Measurements from ENCODE around the gene C10orf67.

Gene C10orf67

DNA sequence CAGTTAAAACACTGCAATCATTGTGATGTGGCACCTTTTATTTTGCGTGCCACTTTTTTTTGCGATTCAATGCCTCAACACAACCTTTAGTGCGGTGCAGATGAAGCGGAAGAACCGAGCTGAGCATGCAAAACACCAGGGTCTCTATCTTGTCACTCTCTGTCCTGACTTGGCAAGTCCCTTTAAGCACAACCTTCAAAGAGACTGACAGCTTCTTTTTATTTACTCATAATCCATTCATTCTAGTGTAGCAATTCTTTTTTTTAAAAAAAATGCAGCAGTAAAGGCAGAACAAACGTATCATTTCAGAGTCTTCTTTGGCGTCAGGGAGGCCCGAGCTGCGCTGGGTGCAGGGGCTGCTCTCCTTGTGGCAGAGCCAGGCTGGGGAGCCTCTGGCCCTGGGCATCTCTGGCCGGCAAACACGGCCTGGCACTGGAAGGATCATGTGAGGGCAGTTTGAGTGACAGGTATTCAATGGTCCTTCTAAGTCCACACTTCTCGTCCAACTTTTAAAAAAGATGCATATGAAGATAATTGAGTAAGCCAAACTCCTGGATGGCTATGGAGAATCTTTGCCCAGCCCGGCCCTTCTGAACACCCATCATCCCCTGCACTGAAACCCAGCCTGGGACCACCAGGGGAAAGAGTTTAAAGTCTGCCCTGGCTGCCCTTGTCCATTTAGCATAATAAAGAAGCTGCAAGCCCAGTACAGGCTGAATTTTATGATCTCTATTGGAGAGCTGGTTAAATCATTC is 148.6 kb downstream of the C10orf67 start:
- no peak for DNase-seq (ENCODE audit: low spot score)

DNA sequence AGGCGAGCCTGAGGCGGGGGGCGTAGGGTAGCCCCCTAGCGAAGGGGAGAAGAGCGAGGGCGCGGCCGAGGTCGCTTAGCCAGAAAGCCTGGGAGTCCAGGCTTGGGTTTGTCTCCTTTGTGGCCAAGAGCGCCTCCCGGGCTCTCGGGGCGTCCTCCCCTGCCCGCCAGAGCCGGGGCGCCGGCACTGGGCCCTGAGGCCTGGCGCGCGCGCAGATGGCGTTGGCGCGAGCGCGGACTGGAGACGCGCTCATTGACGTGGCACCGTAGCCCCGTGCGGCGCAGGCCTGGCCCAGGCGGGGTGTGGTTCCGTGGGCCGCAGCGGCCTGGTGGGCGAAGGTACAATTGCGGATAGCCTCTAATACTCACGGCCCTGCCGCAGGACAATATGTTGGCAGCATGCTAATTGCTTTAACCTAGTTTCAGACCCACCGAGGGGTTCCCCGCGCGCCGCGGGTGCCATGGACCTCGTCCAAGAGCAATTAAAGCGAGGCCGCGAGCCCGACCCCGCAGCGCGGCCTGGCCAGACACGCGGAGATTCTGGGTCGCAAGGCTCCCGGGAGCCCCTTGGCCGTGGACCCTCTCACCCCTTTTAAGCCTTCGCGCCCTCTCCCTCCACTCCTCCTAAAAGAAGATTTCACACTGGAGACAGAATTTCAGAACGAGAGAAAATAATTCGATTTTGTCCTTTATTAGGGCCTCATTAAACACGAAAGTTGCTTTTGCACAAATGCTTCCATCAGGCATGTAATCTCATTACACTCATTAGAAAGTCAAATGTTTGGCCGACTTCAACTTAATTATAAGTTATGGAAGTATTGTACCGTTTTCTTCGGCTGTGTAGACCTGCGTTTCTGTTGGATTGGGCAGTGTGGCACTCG is 149.4 kb downstream of the C10orf67 start:
- DNase-seq (ENCODE audit: low spot score), result peak; percentile 50

DNA sequence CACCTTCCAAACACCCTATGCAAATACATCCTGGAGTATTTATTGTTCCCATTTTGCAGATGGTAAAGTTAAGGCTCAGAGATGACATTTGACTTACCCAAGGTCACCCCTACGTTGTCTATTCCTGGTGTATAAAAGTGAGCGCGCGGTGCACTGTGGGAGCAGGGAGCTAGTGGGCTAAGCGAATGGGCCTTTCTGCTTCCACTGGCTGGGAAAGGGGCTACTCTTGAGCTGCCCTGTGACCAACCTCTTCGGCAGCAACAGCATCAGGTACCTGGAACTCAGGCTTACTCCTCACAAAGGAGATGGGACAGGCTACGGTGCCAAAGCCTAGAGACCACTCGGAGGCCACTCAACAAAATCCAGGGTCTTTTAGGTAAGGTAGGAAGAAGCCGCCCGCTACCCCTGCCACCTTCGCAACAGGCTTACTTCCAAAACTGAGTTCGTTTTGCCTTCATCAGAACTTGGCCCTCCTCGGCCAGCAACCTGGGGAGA is 150.1 kb downstream of the C10orf67 start:
- DNase-seq (ENCODE audit: low spot score), result no peak

DNA sequence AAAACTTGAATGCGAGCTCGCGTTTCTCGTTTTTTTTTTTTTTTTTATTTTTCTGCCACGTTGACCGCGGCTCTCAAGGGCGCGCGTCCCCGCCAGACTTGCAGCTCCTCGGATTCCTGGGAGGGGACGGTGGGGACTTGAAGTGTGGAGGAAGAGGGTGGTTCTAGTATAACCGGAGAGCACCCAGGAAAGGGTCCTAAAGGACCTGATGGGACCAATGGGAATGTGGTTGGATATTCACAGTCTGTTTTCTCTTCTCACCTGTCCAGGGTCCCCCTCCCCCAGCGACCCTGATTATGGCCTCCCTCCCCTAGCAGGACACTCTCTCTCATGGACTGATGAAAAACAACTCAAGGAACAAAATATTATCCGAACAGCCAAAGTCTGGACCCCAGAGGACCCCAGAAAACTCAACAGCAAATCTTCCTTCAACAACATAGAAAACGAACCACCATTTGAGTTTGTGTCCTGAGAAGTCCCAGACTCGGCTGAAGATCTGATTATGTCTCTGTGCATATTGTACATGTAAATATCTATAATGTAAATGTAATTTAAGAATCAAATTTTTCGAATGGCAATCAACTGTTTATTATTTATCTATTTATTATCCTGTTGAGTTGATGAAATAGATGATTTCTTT is 151.0 kb downstream of the C10orf67 start:
- no peak for DNase-seq (ENCODE audit: low spot score)

DNA sequence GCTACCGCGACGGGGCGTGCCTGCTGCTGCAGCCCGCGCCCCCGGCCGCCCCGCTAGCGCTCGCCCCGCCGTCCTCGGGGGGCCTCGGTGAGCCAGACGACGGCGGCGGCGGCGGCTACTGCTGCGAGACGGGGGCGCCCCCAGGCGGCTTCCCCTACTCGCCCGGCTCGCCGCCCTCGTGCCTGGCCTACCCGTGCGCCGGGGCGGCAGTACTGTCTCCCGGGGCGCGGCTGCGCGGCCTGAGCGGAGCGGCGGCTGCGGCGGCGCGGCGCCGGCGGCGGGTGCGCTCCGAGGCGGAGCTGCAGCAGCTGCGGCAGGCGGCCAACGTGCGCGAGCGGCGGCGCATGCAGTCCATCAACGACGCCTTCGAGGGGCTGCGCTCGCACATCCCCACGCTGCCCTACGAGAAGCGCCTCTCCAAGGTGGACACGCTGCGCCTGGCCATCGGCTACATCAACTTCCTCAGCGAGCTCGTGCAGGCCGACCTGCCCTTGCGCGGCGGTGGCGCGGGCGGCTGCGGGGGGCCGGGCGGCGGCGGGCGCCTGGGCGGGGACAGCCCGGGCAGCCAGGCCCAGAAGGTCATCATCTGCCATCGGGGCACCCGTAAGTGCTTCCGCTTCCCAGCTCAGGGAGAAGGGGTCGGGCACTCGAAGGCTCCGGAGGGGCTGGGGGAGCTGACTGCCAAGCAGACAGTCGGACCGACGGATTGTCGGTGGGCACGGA is 151.7 kb downstream of the C10orf67 start:
- peak; percentile 69 for DNase-seq (ENCODE audit: low spot score)

DNA sequence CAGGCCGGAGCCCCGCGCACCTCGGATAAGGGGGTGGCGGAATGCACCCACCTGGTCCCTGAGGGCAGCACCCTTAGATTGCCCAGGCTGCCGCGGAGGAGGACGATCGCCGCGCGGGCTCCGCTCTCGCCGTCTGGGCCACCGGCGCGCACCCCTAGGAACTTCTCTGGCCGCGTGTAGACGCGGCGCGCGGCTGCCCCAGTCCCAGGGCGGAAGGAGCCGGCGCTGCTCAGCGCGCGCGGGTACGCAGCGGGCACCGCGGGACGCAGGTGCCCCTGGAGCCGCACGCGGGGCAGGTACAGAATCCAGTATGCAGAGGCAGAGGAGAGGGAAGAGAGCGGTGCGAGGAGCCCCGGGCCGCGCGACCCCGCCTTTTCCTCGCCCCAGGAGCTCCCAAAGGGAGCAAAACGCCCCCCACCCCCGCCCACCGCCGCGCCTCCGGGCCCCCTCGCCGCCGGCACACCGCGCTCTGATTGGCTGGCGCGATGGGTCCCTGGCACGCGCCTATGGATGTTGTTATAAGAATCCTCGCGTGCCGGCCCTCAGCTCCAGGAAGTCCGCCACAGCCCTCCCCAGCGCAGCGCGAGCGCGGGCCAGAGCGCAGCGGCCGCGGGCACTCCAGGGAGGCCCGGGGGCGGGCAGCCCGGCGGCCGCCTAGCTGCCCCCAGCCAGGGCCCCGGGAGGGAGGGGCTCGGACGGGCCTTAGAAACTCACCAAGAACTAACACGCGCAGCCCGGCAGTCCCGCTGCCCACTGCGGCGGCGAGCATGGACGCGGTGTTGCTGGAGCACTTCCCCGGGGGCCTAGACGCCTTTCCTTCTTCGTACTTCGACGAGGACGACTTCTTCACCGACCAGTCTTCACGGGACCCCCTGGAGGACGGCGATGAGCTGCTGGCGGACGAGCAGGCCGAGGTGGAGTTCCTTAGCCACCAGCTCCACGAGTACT is 152.6 kb downstream of the C10orf67 start, which contains the start of gene PTF1A:
Gene PTF1A (plus strand): TSS at position 549 of the 948 bp plus-strand sequence. CDS start 219 bp downstream, at position 768.
- DNase-seq (ENCODE audit: low spot score), result peak; percentile 58

GRCh38 chr10:23190872-23191763 is 153.5 kb downstream of the C10orf67 start:
- DNase-seq (ENCODE audit: low spot score), result peak; percentile 52

DNA sequence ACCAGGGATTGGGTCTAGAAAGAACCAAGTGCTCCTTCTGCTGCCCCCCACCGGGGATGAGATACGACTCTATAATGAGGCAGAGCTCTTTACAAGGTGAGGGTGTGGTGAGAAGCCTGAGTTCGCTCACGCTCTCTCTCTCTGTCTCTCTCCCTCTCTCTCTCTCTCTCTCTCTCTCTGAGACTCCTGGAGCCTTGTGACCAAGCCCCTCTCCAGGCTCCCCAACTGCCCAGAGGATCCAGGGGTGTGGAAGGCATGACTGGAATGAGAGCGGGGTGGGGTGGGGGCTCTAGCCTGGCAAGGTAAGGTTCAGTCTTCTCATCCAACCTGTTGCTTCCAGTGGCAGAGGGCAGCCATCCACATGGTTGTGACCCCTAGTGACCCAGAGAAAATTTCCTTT is 155.6 kb downstream of the C10orf67 start:
- no peak for DNase-seq (ENCODE audit: low spot score)

- no peak for DNase-seq (ENCODE audit: low spot score)
Observed at GRCh38 chr10:23187155-23187554, 157.4 kb downstream of the C10orf67 start.

- DNase-seq (ENCODE audit: low spot score), result no peak
Observed at GRCh38 chr10:23186697-23187096, 157.9 kb downstream of the C10orf67 start.

GRCh38 chr10:23186178-23186577 is 158.4 kb downstream of the C10orf67 start:
- no peak for DNase-seq (ENCODE audit: low spot score)

DNA sequence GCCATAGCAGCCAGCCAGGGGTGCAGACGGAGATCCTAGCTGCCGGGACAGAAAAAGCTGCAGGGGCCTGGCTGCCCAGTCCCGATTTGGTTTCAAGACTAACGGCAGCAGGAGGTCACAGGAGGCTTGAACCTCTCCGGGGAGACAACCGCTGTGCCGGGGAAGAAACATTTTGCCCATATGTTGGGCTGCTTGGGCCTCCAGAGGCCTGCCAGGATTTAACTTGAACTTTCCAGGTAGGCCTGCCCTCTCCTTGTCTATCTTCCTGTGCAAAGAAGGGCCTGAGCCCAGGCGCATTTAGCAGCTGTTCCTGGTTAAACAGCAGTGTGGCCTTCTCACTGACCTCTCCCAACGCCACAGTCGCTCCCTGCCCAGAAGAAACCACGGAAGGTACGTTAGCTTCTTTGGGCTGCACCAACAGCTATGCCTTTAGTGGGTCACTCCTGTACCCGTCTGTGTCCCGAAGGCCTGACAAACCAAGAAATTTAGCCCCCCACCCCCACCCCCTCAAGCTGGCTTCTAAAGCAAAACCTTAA is 169.6 kb downstream of the C10orf67 start:
- no peak for DNase-seq (ENCODE audit: low spot score)

DNA sequence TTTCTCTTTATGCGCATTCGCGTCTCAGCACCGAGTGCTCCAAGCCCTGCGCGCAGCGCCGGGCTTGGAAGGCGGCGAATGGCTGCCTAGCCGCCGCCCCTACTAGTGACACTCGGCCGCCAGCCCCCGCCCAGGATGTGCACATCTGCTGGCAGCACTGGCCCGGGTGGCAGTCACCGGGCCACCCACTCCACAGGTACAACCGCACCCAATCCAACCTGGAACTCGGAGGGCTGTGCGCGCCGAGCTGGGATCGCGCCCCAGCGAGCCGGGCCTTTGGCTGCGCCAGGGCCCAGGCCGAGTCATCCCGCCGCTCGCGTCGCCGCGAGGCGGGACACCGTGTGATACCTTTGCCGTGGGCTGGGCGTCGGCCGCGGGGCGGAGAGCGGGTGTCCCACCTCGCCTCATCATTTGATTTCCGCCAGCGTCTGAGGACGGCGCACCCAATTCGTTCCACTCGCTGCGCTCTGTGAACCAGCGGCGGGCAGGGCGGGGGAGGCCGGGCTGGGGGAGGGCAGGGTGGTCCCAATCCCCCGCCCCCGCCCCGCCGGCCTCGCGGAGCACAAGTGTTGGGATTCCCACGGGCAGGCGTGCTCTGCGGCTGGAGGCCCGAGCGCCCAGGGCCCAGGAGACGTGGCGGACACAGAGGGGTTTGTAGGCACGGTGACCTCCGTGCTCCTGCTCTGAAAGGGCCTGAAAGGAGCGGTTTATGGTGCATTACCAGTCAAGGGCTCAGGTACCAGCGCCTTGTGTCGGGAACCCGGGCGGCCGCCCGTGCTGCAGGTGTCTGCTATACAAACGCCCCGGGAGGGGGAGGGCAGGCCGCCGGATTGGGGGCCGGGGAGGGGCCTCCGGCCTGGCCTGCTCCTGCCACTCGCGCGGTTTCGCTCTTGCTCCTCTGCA is 170.3 kb downstream of the C10orf67 start:
- peak; percentile 56 for DNase-seq (ENCODE audit: low spot score)

- DNase-seq (ENCODE audit: low spot score), result peak; percentile 62
Observed at GRCh38 chr10:23173214-23174073, 171.2 kb downstream of the C10orf67 start.

DNA sequence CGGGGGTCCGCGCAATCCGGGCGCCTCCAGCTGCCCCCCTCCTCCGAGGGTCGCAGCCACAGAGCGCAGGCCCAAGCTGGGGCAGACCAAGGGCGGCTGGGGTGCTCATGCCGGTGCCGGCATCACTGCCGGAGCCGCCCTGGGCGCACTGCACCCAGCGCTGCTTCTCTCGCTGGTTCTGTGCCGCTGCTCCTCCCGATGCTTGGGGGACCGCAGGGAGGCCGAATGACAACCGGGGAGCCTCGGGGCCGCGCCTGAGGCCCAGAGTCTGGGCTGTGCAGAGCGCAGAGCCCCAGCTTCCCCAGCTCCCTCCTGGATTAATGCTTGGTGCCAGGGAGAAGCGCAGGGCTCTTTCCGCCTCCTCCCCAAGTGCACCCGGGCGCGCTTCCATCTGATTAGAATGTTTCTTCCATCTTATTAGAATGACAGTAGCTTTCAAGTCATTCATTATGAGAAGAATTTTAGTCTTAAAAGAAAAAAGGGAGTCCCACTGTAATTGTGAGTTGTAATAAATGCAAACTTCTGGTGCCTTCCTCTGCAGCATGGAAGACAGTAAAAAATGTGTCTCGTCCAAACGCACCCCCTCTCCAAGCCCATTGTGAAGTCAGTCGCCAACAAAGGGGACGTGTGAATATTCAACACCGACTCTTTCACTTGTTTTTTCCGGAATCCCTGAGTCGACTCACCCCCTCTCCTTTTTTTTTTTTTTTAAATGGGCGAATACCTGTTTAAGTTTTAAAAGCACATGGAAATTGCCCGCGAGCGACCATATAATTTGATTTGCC is 172.0 kb downstream of the C10orf67 start:
- no peak for DNase-seq (ENCODE audit: low spot score)

GRCh38 chr10:23171232-23171876 is 173.2 kb downstream of the C10orf67 start:
- peak; percentile 76 for DNase-seq (ENCODE audit: low spot score)
